CD14-positive monocyte (primary cell): ENCODE data around the gene HIBCH. TPM values are rescaled to one million over a fixed set of nuclear protein-coding genes. Genes with fewer than 3 reads are reported as not detected.
A peak's percentile ranks its signal among the peaks of the same experiment; 100 is the strongest.

Experiments
- DNase-seq, 3 donors: peaks; one replicate each; pipeline ENCODE4 v3.0.0-alpha.2; 2011 to 2022
- H2AFZ ChIP-seq: 2 replicates; pipeline ENCODE4 v1.6.0; 2012; ENCODE audit warnings: mild to moderate bottlenecking, low read depth, low read length, inconsistent platforms; ENCODE audit not compliant: insufficient read depth, poor library complexity, severe bottlenecking
- H3K27ac ChIP-seq, 2 donors: 1 replicate in 1 of 2; 2 replicates in 1 of 2; pipeline ENCODE4 v1.5.1; 2012 to 2013; ENCODE audit warnings: low read length in 2 of 2, control low read depth in 1 of 2, inconsistent platforms in 1 of 2, low read depth in 1 of 2, mild to moderate bottlenecking in 1 of 2
- H3K27me3 ChIP-seq, 2 donors: one replicate each; pipeline versions ENCODE4 v1.6.0 to v1.6.1; 2011 to 2013; ENCODE audit warnings: low read length in 2 of 2; ENCODE audit not compliant: control insufficient read depth in 2 of 2, insufficient read depth in 2 of 2
- H3K36me3 ChIP-seq, 2 donors: replicated peaks in 1 of 2; 1 replicate in 1 of 2; 2 replicates in 1 of 2; pipeline versions ENCODE4 v1.5.1 to v1.6.1; 2012 to 2013; ENCODE audit warnings: low read length in 2 of 2, control low read depth in 1 of 2, inconsistent platforms in 1 of 2, mild to moderate bottlenecking in 1 of 2; ENCODE audit not compliant: insufficient read depth in 2 of 2, control insufficient read depth in 1 of 2
- H3K4me1 ChIP-seq, 2 donors: 1 replicate in 1 of 2; 2 replicates in 1 of 2; pipeline versions ENCODE4 v1.5.1 to v1.6.1; 2012 to 2013; ENCODE audit warnings: low read length in 2 of 2, control low read depth in 1 of 2, inconsistent platforms in 1 of 2, mild to moderate bottlenecking in 1 of 2, moderate library complexity in 1 of 2; ENCODE audit not compliant: insufficient read depth in 2 of 2, control insufficient read depth in 1 of 2
- H3K4me2 ChIP-seq: replicated peaks from 2 replicates; pipeline ENCODE3; 2012; ENCODE audit warnings: low read length, moderate library complexity, mild to moderate bottlenecking; ENCODE audit not compliant: poor library complexity, severe bottlenecking; ENCODE audit errors: extremely low read depth
- H3K4me3 ChIP-seq, 3 experiments: fragments of 200-600 bp in 1 of 3; sonication (generic) in 1 of 3; replicated peaks in 1 of 3; 1 replicate in 2 of 3; 2 replicates in 1 of 3; pipeline ENCODE4 v1.5.1; 2011 to 2013; ENCODE audit warnings: low read length in 3 of 3, mild to moderate bottlenecking in 3 of 3, control low read depth in 2 of 3, low read depth in 2 of 3, inconsistent platforms in 1 of 3, moderate library complexity in 1 of 3
- H3K79me2 ChIP-seq: 2 replicates; pipeline ENCODE4 v1.6.0; 2012; ENCODE audit warnings: mild to moderate bottlenecking, control low read depth, inconsistent platforms, low read length, moderate library complexity; ENCODE audit not compliant: insufficient read depth
- H3K9ac ChIP-seq: 2 replicates; pipeline ENCODE4 v1.6.0; 2017; ENCODE audit warnings: low read length, mild to moderate bottlenecking; ENCODE audit not compliant: insufficient read depth, poor library complexity, severe bottlenecking
- H3K9me3 ChIP-seq, 2 donors: replicated peaks in 1 of 2; 1 replicate in 1 of 2; 2 replicates in 1 of 2; pipeline versions ENCODE4 v1.5.1 to v1.6.1; 2012 to 2013; ENCODE audit warnings: low read length in 2 of 2, control low read depth in 1 of 2; ENCODE audit not compliant: control insufficient read depth in 1 of 2, insufficient read depth in 1 of 2
- H4K20me1 ChIP-seq: 2 replicates; pipeline ENCODE4 v1.6.0; 2012; ENCODE audit warnings: mild to moderate bottlenecking, low read length, control low read depth, moderate library complexity; ENCODE audit not compliant: insufficient read depth
- H3K27ac Mint-ChIP-seq, 7 donors: one replicate each; pipeline ENCODE4 v1.8.0; 2020; ENCODE audit warnings: mild to moderate bottlenecking in 7 of 7, mixed read lengths in 7 of 7, moderate library complexity in 6 of 7, inconsistent platforms in 2 of 7
- H3K27me3 Mint-ChIP-seq, 3 donors: one replicate each; pipeline ENCODE4 v1.8.0; 2021 to 2022; ENCODE audit warnings: low read depth in 3 of 3, mild to moderate bottlenecking in 3 of 3, mixed read lengths in 3 of 3, moderate library complexity in 3 of 3, inconsistent platforms in 1 of 3
- H3K36me3 Mint-ChIP-seq, 2 donors: one replicate each; pipeline ENCODE4 v1.8.0; 2020; ENCODE audit warnings: mixed read lengths in 2 of 2, inconsistent platforms in 1 of 2, mild to moderate bottlenecking in 1 of 2
- H3K4me1 Mint-ChIP-seq: one replicate; pipeline ENCODE4 v1.8.0; 2020; ENCODE audit warnings: mild to moderate bottlenecking, mixed read lengths
- H3K4me3 Mint-ChIP-seq, 2 donors: one replicate each; pipeline ENCODE4 v1.8.0; 2020; ENCODE audit warnings: mild to moderate bottlenecking in 2 of 2, mixed read lengths in 2 of 2, moderate library complexity in 1 of 2
- H3K9me3 Mint-ChIP-seq, 7 donors: one replicate each; pipeline ENCODE4 v1.8.0; 2020 to 2022; ENCODE audit warnings: mixed read lengths in 7 of 7, mild to moderate bottlenecking in 6 of 7, moderate library complexity in 6 of 7, inconsistent platforms in 2 of 7
- CTCF ChIP-seq: fragments of 200-600 bp; IDR thresholded peaks from one replicate; pipeline ENCODE4 v1.8.0; 2022; ENCODE audit warnings: antibody characterized with exemption, mild to moderate bottlenecking
- WGBS: methylation state at CpG from one replicate; pipeline ENCODE4 v1.1.5; 2013; ENCODE audit warnings: missing lambda C conversion rate; ENCODE audit not compliant: insufficient coverage; 5-methylcytosine and 5-hydroxymethylcytosine counted together
- intact Hi-C, 2 donors: fragments of 100-400 bp; cut with micrococcal nuclease; formaldehyde crosslinking; loops; one replicate each; pipeline versions ENCODE4 v1.15.0 to v1.15.1; 2023
- polyA plus RNA-seq, 3 donors: library from polyadenylated mRNA; depleted of rRNA in 1 of 3; unstranded in 2 of 3; stranded (reverse) in 1 of 3; fragments of 300-500 nt in 2 of 3; fragments of >200 nt in 1 of 3; fragmentation: Illumina TruSeq in 2 of 3; gene quantifications; 1 replicate in 2 of 3; 2 replicates in 1 of 3; pipeline ENCODE4 v1.2.3, GENCODE V29; 2012 to 2021

HIBCH gene
- polyA plus RNA-seq, 3 donors = 3.3 to 8.2 (median 7.3) TPM

GRCh38 chr2:190318514-190318913 lies 1.1 kb downstream of the HIBCH start:
- peaks cover 24% of the 10 kb centered on the region for H3K4me1 Mint-ChIP-seq
- H3K79me2 ChIP-seq = no peaks in the 10 kb centered on the region

GRCh38 chr2:190315273-190315672 lies 4.4 kb downstream of the HIBCH start:
- no peak overlapping the region for H3K4me2 ChIP-seq
- H3K4me3 Mint-ChIP-seq = no peak overlapping the region
- no peaks in the 10 kb centered on the region for H3K27me3 ChIP-seq

More at GRCh38 chr2:190318514-190318913, 1.1 kb downstream of the HIBCH start:
- no peak for TF ChIP-seq CTCF
- H3K36me3 Mint-ChIP-seq = no peaks in the 10 kb centered on the region
- Histone ChIP-seq H4K20me1 (no peaks in the 10 kb centered on the region), H3K4me3 (peak overlapping the region in 1 of 3 experiments; percentile 86), H3K27me3 (no peaks in the 10 kb centered on the region), H2AFZ (peak overlapping the region; percentile 93), H3K4me2 (peak overlapping the region; percentile 81), H3K4me1 (peaks cover 11 to 22% of the 10 kb centered on the region in 2 donors), H3K36me3 (no peaks in the 10 kb centered on the region), H3K9ac (no peak overlapping the region), H3K27ac (no peak overlapping the region), H3K9me3 (no peaks in the 10 kb centered on the region)
- no peak for DNase-seq
- H3K9me3 Mint-ChIP-seq = no peaks in the 10 kb centered on the region
- H3K27ac Mint-ChIP-seq = no peak overlapping the region
- intact Hi-C loops = no loop called here
- H3K27me3 Mint-ChIP-seq = peaks cover 0 to 1% (median under 1%) of the 10 kb centered on the region in 3 donors
- WGBS = 83% methylated on average over 2 of the region's 4 CpGs
- H3K4me3 Mint-ChIP-seq = no peak overlapping the region

More at GRCh38 chr2:190315273-190315672, 4.4 kb downstream of the HIBCH start:
- H3K27ac Mint-ChIP-seq = peak overlapping the region in 2 of 7 donors; percentile 17 to 31
- peaks cover 0 to 1% (median 0%) of the 10 kb centered on the region in 3 donors for H3K27me3 Mint-ChIP-seq
- peaks cover 4 to 6% of the 10 kb centered on the region in 2 donors for H3K36me3 ChIP-seq
- no peak overlapping the region for H3K4me3 ChIP-seq
- H3K9me3 ChIP-seq = no peaks in the 10 kb centered on the region
- intact Hi-C loops = no loop called here
- H3K79me2 ChIP-seq = no peaks in the 10 kb centered on the region
- H3K27ac ChIP-seq = no peak overlapping the region
- DNase-seq = no peak
- no peak overlapping the region for H2AFZ ChIP-seq
- TF ChIP-seq CTCF = no peak
- WGBS = no CpG with 5 or more reads among the region's 2 CpGs
- H4K20me1 ChIP-seq = no peaks in the 10 kb centered on the region
- H3K4me1 Mint-ChIP-seq = peaks cover 21% of the 10 kb centered on the region
- H3K4me1 ChIP-seq = peaks cover 10 to 18% of the 10 kb centered on the region in 2 donors
- no peaks in the 10 kb centered on the region for H3K9me3 Mint-ChIP-seq
- peaks cover under 1 to 4% of the 10 kb centered on the region in 2 donors for H3K36me3 Mint-ChIP-seq
- no peak overlapping the region for H3K9ac ChIP-seq
